GM13976 (cell line): Measurements from ENCODE around the gene PTGDS.

Source experiments
- DNase-seq: peaks from one replicate; pipeline ENCODE4 v3.0.0; 2012; ENCODE audit warnings: low spot score
- in situ Hi-C: fragments of 300-500 bp; cut with MboI; formaldehyde crosslinking; loops from one replicate; pipeline ENCODE4 v1.12.0; 2022; ENCODE audit warnings: low sequenced_read_pairs, mixed read lengths, inconsistent platforms; ENCODE audit not compliant: unreplicated experiment
- TF ChIP-seq, protein P1 (sequence below): IDR thresholded peaks from 2 replicates; pipeline ENCODE4 v1.5.1; 2012; ENCODE audit warnings: borderline replicate concordance, mild to moderate bottlenecking; ENCODE audit not compliant: insufficient read depth; ENCODE audit errors: extremely low read depth, missing control alignments, control extremely low read depth

The PTGDS gene

DNA sequence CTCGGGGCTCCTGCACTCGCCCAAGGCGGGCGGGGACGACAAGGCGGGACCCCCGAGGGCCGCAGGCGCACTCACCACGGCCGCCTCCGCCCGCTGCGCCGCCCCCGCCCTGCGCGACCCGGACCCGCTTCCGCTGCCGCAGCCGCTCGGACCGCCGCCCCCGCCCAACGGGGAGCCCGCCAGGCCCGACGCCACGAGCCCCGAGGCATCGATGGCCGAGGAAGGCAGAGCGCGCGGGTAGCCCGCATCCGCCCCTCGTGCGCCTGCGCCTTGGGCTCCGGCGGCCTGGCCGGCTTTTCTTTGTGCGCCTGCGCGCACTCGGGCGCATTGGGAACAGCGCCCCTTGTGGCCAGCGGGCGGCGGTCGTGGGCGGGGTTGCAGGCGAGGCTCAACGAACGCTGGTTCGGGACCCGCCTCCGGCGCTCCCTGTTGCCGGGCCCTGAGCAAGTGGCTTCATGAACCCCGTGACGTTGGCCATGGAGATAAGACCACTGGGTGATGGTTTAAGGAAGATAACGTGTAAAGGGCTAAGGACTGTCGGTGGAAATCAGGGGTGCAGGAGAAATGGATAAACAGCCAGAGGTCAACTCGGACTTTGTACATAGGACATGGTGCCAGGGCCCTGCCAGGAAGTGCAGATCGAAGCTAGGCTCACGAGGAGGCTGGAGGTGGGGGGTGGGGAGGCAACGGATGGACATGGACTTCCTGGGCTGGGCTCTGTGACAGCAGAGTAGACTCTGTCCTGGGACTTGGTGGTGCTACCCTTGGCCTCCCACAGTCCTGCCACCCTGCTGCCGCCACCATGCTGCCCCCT is 32.6 kb upstream of the PTGDS start, which contains the start of the genes C8G and FBXW5:
Gene C8G (plus strand): TSS at position 725 of the 814 bp plus-strand sequence. CDS start 78 bp downstream, at position 803.
Gene FBXW5 (minus strand): TSS at position 220 of the 814 bp plus-strand sequence. CDS start 655 bp downstream, outside the sequence.
- DNase-seq: peak; percentile 100
- in situ Hi-C loops: no loop called here
- TF ChIP-seq, protein P1, sequence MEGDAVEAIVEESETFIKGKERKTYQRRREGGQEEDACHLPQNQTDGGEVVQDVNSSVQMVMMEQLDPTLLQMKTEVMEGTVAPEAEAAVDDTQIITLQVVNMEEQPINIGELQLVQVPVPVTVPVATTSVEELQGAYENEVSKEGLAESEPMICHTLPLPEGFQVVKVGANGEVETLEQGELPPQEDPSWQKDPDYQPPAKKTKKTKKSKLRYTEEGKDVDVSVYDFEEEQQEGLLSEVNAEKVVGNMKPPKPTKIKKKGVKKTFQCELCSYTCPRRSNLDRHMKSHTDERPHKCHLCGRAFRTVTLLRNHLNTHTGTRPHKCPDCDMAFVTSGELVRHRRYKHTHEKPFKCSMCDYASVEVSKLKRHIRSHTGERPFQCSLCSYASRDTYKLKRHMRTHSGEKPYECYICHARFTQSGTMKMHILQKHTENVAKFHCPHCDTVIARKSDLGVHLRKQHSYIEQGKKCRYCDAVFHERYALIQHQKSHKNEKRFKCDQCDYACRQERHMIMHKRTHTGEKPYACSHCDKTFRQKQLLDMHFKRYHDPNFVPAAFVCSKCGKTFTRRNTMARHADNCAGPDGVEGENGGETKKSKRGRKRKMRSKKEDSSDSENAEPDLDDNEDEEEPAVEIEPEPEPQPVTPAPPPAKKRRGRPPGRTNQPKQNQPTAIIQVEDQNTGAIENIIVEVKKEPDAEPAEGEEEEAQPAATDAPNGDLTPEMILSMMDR: peak; percentile 98

DNA sequence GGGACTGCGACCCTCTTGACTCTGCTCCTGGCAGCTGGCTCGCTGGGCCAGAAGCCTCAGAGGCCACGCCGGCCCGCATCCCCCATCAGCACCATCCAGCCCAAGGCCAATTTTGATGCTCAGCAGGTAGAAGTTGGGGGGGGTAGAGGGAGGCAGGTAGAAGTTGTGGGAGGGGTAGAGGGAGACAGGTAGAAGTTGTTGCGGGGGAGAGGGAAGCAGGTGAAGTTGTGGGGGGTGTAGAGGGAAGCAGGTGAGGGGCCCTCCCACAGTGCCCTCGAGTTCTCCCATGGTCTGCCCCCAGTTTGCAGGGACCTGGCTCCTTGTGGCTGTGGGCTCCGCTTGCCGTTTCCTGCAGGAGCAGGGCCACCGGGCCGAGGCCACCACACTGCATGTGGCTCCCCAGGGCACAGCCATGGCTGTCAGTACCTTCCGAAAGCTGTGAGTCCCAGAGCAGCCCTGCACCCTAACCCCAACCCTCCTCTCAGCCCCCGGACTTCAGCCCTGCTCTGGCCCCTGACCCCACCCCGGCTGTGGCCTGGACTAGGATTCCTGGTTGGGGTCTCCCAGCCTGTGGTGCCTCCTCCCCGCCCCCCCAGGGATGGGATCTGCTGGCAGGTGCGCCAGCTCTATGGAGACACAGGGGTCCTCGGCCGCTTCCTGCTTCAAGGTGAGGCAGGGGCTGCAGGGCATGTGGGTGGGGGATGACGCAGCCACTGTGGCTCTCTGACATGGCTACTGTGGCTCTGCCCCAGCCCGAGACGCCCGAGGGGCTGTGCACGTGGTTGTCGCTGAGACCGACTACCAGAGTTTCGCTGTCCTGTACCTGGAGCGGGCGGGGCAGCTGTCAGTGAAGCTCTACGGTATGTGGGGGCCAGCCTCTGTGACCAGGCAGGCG is 31.7 kb upstream of the PTGDS start:
- in situ Hi-C loops: no loop called here
- TF ChIP-seq, protein P1: no peak
- no peak for DNase-seq

DNA sequence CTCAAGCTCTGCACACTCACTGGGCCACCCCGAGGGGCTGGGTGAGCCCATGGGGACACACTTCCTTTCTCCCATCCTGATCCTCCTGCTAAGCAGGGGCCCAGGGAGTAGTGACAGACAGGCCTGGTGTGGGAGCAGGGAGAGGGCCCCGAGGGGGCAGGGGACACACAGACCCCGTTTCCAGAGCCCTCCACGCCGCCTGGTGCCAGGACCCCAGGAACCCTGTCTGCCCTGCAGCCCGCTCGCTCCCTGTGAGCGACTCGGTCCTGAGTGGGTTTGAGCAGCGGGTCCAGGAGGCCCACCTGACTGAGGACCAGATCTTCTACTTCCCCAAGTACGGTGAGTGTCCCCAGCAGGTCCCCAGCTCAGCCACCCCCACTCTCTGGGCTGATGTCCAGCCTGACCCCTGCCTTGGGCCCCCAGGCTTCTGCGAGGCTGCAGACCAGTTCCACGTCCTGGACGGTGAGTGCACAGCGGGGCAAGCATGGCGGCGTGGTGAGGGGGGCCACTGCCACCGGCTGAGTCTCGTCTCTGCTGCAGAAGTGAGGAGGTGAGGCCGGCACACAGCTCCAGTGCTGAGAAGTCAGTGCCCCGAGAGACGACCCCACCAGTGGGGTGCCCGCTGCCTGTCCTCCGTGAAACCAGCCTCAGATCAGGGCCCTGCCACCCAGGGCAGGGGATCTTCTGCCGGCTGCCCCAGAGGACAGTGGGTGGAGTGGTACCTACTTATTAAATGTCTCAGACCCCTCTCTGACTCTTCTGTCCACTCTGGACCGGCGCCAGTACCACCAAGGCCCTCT is 30.9 kb upstream of the PTGDS start:
- no peak for DNase-seq
- in situ Hi-C loops: no loop called here
- TF ChIP-seq, protein P1: no peak

DNA sequence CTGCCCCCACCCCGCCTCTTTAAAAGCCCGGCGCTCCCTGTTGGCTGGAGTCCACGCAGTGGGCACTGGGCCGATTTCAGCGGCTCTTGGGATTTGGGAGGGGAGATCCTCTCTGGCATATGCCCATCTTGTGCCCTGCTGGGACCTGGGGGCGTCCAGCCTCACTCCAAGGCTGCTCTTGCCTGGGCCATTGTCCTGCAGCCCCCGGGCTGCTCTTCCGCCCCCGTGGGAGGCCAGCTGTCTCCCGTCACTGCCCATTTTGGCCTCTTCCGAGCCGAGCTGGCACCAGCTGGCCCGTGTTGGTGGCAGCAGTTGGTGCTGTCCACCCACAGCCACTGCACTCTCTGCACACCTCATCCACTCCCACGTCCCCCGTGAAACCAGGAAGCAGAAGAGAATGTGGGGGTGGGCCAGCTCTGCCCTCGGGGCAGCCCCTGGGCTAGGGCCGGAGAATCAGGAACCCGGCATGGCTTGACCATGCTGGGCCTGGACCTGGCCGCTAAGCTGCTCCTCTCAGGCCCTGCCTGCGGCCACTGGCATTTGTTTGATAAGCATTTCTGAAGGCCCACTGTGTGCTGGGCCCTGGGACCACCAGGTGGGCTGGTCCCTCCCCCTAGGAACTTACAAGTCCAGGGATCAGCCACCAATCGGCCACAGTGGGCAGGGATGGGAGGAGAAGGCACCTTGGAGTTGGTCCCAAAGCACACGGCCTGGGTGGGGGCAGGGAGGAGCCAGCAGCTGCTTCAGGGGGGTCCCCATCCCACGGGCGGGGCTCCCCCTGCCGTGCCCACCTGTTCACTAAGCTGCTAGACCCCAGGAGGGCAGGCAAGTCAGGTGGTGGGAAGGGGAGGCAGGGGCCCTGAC is 30.0 kb upstream of the PTGDS start:
- in situ Hi-C loops: no loop called here
- DNase-seq: no peak
- TF ChIP-seq, protein P1: no peak

DNA sequence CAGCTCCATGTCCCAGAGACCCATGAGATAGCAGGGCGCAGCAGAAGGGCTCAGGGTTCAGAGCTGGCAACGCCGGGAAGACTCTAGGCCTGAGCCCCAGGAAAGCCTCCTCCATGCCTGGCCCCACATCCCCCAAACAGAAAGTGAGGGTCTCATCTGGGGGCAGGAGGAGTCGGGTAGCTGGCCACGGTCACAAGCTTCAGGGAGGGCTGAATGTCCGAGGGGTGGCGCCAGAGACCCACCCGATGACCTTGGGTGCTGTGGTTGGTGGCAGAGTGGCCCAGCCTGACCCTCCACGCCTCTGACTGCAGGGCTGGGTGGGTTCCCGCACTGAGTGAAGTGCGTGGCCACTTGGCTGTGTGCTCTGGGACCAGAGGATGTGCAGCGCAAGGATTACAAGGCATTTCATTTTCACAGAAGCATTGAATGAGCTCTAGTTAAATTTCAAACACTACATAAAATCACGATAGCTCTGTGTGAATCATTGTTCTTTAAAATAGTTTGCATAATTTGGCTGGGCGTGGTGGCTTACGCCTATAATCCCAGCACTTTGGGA is 29.3 kb upstream of the PTGDS start:
- TF ChIP-seq, protein P1: peak; percentile 55
- in situ Hi-C loops: no loop called here
- peak; percentile 64 for DNase-seq
